Astrocyte (in vitro differentiated cells and primary cell): ENCODE data around the gene TTPAL. TPM values are rescaled to one million over a fixed set of nuclear protein-coding genes. Genes with fewer than 3 reads are reported as not detected.

Experiments used
- DNase-seq: peaks from one replicate; pipeline ENCODE4 v3.0.0-alpha.2; 2010; ENCODE audit warnings: low read depth
- FAIRE-seq: peaks from 2 replicates; lab custom pipeline; 2011; peaks lifted over from hg19 to GRCh38; lab: Jason Lieb, UNC
- H2AFZ ChIP-seq: 2 replicates; pipeline ENCODE4 v1.6.0; 2012; ENCODE audit warnings: low read depth, low read length, inconsistent platforms
- H3K27ac ChIP-seq: 2 replicates; pipeline ENCODE4 v1.5.1; 2011; ENCODE audit warnings: low read depth, low read length, inconsistent platforms
- H3K27me3 ChIP-seq: 2 replicates; pipeline ENCODE4 v1.6.0; 2011; ENCODE audit warnings: low read length, inconsistent platforms; ENCODE audit not compliant: insufficient read depth
- H3K36me3 ChIP-seq: 2 replicates; pipeline ENCODE4 v1.5.1; 2011; ENCODE audit warnings: low read length, inconsistent platforms; ENCODE audit not compliant: insufficient read depth
- H3K4me1 ChIP-seq: 2 replicates; pipeline ENCODE4 v1.5.1; 2011; ENCODE audit warnings: low read length, inconsistent platforms; ENCODE audit not compliant: insufficient read depth
- H3K4me2 ChIP-seq: 2 replicates; pipeline ENCODE4 v1.6.0; 2012; ENCODE audit warnings: low read length, inconsistent platforms
- H3K4me3 ChIP-seq: 2 replicates; pipeline ENCODE4 v1.5.1; 2011; ENCODE audit warnings: low read depth, mild to moderate bottlenecking, low read length, inconsistent platforms; ENCODE audit not compliant: insufficient read depth
- H3K79me2 ChIP-seq: 2 replicates; pipeline ENCODE4 v1.6.0; 2012; ENCODE audit warnings: mild to moderate bottlenecking, low read length, inconsistent platforms; ENCODE audit not compliant: insufficient read depth
- H3K9ac ChIP-seq: 2 replicates; pipeline ENCODE4 v1.6.0; 2012; ENCODE audit warnings: mild to moderate bottlenecking, low read length, inconsistent platforms
- H3K9me3 ChIP-seq: 2 replicates; pipeline ENCODE4 v1.5.1; 2012; ENCODE audit warnings: low read depth, mild to moderate bottlenecking, low read length, inconsistent platforms; ENCODE audit not compliant: insufficient read depth
- H4K20me1 ChIP-seq: 2 replicates; pipeline ENCODE4 v1.6.0; 2012; ENCODE audit warnings: low read length, inconsistent platforms; ENCODE audit not compliant: insufficient read depth
- H3K27ac Mint-ChIP-seq: one replicate; pipeline ENCODE4 v1.8.0; 2021; ENCODE audit warnings: mild to moderate bottlenecking, mixed read lengths; ENCODE audit not compliant: unreplicated experiment
- H3K27me3 Mint-ChIP-seq: one replicate; pipeline ENCODE4 v1.8.0; 2021; ENCODE audit warnings: low read depth, mixed read lengths; ENCODE audit not compliant: unreplicated experiment
- H3K36me3 Mint-ChIP-seq: one replicate; pipeline ENCODE4 v1.8.0; 2021; ENCODE audit warnings: low read depth, mixed read lengths; ENCODE audit not compliant: unreplicated experiment
- H3K4me1 Mint-ChIP-seq: one replicate; pipeline ENCODE4 v1.8.0; 2021; ENCODE audit warnings: low read depth, mixed read lengths; ENCODE audit not compliant: unreplicated experiment
- H3K4me3 Mint-ChIP-seq: one replicate; pipeline ENCODE4 v1.8.0; 2021; ENCODE audit warnings: mild to moderate bottlenecking, moderate library complexity, mixed read lengths; ENCODE audit not compliant: unreplicated experiment
- H3K9me3 Mint-ChIP-seq: one replicate; pipeline ENCODE4 v1.8.0; 2021; ENCODE audit warnings: mild to moderate bottlenecking, mixed read lengths; ENCODE audit not compliant: unreplicated experiment
- EZH2 ChIP-seq: IDR thresholded peaks from 2 replicates; pipeline ENCODE4 v1.6.1; 2012; ENCODE audit warnings: mild to moderate bottlenecking, low read length, inconsistent platforms; ENCODE audit not compliant: insufficient read depth
- total RNA-seq: library from RNA; stranded (reverse); gene quantifications from 2 replicates; pipeline ENCODE4 v1.2.1, GENCODE V29; 2021
- TF ChIP-seq, protein P1 (sequence below): IDR thresholded peaks from 2 replicates; pipeline ENCODE4 v1.5.1; 2011; ENCODE audit warnings: low read depth, mild to moderate bottlenecking, inconsistent platforms, low read length, moderate library complexity; ENCODE audit not compliant: insufficient read depth

The TTPAL gene
- total RNA-seq, 1 donor from 2014 or later = 23.3 TPM

DNA sequence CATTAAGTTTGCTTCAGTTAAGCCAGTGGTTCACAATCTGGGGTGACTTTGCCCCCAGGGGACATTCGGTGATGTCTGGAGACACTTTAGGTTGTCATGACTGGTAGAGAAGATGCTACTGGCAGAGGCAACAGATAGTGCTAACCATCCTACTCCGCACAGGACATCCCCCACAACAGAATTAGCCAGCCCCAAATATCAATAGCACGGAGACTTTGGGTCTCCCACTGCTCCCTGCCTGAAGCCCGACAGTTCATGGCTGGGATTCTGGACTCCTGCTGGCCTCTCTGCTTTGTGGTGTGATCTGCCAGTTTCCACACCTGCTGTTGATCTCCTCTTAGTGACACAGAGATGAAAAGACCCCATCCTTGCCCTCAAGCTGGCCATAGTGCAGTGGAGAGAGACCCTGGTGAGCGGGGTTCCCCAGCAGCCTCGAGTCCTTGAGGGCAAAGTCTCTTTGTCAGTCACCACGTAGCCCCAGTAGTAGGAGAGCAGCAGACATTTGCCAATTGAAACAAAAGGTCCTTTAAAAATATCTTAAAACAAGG is 24.7 kb upstream of the TTPAL start:
- H3K27ac Mint-ChIP-seq = no peak overlapping the region
- H4K20me1 ChIP-seq = no peaks in the 10 kb centered on the region
- H3K4me2 ChIP-seq = no peak overlapping the region
- peaks cover 31% of the 10 kb centered on the region for H3K27me3 Mint-ChIP-seq
- no peaks in the 10 kb centered on the region for H3K4me1 ChIP-seq
- no peaks in the 10 kb centered on the region for H3K4me1 Mint-ChIP-seq
- H3K9me3 ChIP-seq = no peaks in the 10 kb centered on the region
- no peak for FAIRE-seq
- no peak overlapping the region for H3K27ac ChIP-seq
- no peak overlapping the region for H3K4me3 Mint-ChIP-seq
- no peaks in the 10 kb centered on the region for H3K9me3 Mint-ChIP-seq
- H3K36me3 ChIP-seq = no peaks in the 10 kb centered on the region
- no peak overlapping the region for H3K9ac ChIP-seq
- no peaks in the 10 kb centered on the region for H3K36me3 Mint-ChIP-seq
- peaks cover 13% of the 10 kb centered on the region for H3K27me3 ChIP-seq
- DNase-seq = no peak
- no peak for TF ChIP-seq EZH2
- H2AFZ ChIP-seq = no peak overlapping the region
- no peaks in the 10 kb centered on the region for H3K79me2 ChIP-seq
- H3K4me3 ChIP-seq = no peak overlapping the region

DNA sequence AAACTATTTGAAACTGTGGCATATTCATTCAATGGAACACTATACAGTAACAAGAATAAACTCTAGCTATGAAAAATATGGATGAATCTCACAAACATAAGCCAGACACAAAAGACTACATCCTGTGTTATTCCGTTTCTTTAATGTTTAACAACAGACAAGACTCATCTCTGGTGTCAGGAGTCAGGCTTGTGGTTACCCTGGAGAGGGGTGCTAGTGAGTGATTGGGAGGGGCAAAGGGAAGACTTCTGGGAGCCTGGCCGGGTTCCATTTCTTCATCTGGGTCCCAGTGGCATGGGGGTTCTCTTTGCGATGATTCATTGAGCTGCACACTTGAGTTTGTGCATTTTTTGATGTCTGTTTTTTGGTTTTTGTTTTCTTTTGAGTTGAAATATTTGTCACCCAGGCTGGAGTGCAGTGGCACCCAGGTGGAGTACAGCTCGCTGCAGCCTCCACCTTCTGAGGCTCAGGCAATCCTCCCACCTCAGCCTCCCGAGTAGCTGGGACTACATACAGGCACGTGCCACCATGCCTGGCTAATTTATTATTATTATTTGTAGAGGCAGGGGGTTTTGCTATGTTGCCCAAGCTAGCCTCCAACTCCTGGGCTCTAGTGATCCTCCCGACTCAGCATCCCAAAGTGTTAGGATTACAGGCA is 21.2 kb upstream of the TTPAL start:
- no peak overlapping the region for H3K27ac Mint-ChIP-seq
- no peak overlapping the region for H3K4me3 Mint-ChIP-seq
- no peaks in the 10 kb centered on the region for H3K36me3 Mint-ChIP-seq
- H3K9me3 Mint-ChIP-seq = no peaks in the 10 kb centered on the region
- H4K20me1 ChIP-seq = no peaks in the 10 kb centered on the region
- no peaks in the 10 kb centered on the region for H3K4me1 ChIP-seq
- no peak overlapping the region for H2AFZ ChIP-seq
- no peaks in the 10 kb centered on the region for H3K36me3 ChIP-seq
- TF ChIP-seq EZH2 = no peak
- TF ChIP-seq, protein P1, sequence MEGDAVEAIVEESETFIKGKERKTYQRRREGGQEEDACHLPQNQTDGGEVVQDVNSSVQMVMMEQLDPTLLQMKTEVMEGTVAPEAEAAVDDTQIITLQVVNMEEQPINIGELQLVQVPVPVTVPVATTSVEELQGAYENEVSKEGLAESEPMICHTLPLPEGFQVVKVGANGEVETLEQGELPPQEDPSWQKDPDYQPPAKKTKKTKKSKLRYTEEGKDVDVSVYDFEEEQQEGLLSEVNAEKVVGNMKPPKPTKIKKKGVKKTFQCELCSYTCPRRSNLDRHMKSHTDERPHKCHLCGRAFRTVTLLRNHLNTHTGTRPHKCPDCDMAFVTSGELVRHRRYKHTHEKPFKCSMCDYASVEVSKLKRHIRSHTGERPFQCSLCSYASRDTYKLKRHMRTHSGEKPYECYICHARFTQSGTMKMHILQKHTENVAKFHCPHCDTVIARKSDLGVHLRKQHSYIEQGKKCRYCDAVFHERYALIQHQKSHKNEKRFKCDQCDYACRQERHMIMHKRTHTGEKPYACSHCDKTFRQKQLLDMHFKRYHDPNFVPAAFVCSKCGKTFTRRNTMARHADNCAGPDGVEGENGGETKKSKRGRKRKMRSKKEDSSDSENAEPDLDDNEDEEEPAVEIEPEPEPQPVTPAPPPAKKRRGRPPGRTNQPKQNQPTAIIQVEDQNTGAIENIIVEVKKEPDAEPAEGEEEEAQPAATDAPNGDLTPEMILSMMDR = no peak
- H3K27me3 ChIP-seq = peaks cover 15% of the 10 kb centered on the region
- H3K79me2 ChIP-seq = no peaks in the 10 kb centered on the region
- H3K4me1 Mint-ChIP-seq = no peaks in the 10 kb centered on the region
- H3K4me2 ChIP-seq = no peak overlapping the region
- peaks cover 9% of the 10 kb centered on the region for H3K27me3 Mint-ChIP-seq
- no peak overlapping the region for H3K27ac ChIP-seq
- H3K9ac ChIP-seq = no peak overlapping the region
- no peak overlapping the region for H3K4me3 ChIP-seq
- FAIRE-seq (no peak), DNase-seq (no peak)
- no peaks in the 10 kb centered on the region for H3K9me3 ChIP-seq

DNA sequence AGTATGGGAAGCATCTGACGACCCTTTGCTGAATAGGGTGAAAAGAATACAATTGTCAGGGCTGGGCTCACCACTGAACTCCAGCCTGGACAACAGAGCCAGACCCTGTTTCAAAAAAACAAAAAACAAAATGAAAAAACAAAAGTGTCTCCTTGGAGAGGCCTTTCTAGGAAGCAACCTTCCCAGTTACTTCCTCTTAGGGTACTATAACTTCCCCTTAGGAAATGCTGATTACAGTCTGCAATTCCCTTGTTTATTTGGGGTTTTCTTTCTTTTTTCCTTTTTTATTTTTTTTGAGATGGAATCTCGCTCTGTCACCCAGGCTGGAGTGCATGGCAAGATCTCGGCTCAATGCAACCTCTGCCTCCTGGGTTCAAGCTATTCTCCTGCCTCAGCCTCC is 20.5 kb upstream of the TTPAL start:
- Histone ChIP-seq H3K4me3 (no peak overlapping the region), H3K4me1 (no peaks in the 10 kb centered on the region), H3K36me3 (no peaks in the 10 kb centered on the region), H3K4me2 (no peak overlapping the region), H3K27me3 (peaks cover 15% of the 10 kb centered on the region), H3K9me3 (no peaks in the 10 kb centered on the region), H4K20me1 (no peaks in the 10 kb centered on the region), H3K27ac (no peak overlapping the region), H3K9ac (no peak overlapping the region), H2AFZ (no peak overlapping the region), H3K79me2 (no peaks in the 10 kb centered on the region)
- Mint-ChIP-seq H3K4me1 (no peaks in the 10 kb centered on the region), H3K9me3 (no peaks in the 10 kb centered on the region), H3K4me3 (no peak overlapping the region), H3K36me3 (no peaks in the 10 kb centered on the region), H3K27ac (no peak overlapping the region), H3K27me3 (peaks cover 8% of the 10 kb centered on the region)
- DNase-seq = no peak
- TF ChIP-seq EZH2 = no peak
- TF ChIP-seq, protein P1 = no peak
- no peak for FAIRE-seq
